ENCODE data around the gene MYO19.
"Not testable (repeated sequence)": the region's sequence is repeated elsewhere in the genome, so short reads cannot be mapped to it uniquely, and the experiment has no call there.

MYO19 gene

DNA sequence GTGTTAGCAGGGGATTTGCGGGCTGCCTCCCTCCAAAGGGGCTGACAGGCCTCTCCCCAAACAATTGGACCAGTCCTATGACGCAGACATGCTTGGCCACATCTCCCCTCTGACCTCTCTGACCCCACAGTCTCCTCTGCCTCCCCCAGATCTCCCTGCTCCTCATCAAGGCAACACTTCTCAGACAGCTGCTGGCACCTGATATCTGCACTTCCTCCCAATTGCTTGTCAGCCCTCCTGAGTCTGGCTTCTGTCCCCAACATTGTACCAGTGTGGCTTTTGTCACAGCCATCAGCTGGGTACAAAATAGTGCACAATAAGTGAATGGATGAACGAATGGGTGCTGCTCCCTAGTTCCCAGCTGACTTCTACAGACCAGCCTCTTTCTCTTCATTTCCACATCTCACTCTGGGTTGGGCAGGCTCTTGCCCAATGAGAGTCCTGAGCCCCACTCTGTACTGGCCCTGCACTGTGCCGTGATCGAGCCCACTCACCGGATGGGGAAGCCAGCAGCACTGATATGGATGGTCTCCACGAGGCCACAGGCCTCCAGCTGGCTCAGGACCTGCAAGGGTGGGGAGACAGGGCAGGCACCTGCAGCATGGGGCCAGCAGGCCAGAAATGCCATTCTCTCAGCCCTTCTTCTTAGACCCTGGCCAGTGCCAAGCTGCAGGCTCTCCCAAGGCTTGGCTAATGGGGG, 31.1 kb downstream of the MYO19 start:
- H3K4me3 ChIP-seq: no peak overlapping the region
- H3K27ac ChIP-seq: no peak overlapping the region

DNA sequence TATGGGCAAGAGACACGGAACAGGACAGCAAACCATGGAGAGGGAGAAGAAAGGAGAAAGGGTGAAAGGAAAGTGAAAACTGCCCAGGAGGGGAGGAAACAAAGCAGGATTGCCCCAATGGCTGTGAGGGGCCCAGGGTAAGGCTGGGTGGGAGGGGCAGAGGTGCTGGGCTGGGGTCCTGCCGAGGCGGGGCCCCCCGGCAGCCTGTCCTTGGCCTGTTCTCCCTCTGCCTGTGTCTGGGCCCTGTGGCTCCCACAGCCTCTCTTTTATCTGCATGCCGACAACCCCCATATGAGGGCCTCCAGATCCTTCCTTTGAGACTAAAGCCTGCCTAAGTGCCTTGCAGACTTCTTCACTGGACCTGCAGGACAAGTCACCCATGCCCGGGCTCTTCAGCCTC, 32.7 kb downstream of the MYO19 start:
- Histone ChIP-seq H3K27ac (no peak overlapping the region), H3K4me3 (no peak overlapping the region)

DNA sequence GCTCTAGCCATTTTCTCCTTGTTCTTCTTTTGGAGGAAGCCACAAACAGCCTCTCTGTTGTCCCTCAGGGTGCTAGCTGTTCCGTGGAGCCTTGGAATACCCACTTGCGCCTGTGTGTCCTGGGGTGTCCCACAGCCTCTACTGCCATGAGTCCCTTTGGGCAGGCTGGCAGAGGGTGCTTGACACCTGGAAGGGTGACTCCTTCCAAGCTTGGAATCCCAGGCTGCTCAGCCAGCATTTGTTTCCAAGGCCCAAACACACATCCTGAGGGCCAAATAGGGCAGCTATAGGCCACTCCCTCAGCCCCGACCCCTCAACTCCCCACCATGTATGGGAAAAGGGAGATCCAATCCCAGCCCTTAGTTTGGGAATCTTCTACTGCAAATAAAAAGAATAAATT, 33.3 kb downstream of the MYO19 start:
- Histone ChIP-seq H3K4me3 (no peak overlapping the region), H3K27ac (no peak overlapping the region)

DNA sequence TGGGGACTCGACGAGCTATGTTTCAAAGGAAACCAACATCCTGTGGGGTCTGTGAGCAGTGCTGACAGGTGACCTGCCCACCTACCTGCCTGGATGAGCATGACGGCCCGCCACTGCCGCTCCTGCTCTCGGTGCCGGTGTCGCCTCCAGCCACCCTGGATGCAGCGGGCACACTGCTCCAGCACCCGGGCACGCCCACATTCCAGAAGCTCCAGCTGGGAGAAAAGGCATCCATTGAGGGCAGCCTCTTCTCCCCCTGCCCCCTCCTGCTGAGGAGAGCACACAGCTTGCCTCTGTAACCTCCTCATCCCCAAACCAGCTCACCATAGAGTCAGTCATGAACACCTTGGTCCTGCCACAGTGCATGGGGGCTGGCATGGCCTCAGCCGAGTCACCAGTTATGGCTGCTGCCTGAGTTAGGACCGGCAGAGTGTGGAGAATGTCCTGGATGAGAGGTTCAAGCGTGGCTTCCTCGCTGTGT, 33.9 kb downstream of the MYO19 start:
- Histone ChIP-seq H3K27ac (no peak overlapping the region), H3K4me3 (no peak overlapping the region)

DNA sequence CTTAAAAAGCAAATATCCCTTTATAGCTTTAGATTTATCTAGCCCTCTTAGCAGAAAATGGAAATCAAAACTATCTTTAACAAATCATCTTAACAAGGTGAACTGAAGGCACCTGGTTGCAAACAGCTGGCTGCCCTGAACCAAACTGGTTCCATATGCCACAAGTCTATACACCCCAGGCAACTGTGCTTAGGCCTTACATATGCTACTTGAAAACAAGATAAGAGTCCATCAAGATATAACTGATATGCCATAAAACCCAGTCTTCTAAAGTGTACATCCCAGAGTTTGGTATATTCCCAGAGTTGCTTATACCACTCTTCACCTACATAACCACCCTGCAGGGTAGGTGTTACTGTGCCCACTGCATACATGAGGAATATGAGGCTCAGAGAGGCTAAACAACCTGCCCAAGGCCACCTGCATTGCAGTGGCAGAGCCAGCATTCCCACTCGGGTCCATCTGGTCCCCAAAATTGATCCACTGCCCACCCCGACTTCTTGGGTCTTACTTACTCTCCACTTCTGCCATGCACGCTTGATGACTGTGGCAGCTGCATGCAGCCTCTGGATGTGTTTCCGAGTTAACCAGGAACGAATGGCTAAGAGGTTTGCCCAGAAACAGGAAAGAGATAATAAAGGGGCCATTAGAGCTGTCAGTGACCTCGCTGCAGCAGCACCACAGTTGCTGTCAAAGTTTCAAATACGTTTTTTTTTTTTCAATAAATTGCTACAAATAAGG, 35.9 kb downstream of the MYO19 start:
- no peak overlapping the region for H3K4me3 ChIP-seq
- no peak overlapping the region for H3K27ac ChIP-seq

DNA sequence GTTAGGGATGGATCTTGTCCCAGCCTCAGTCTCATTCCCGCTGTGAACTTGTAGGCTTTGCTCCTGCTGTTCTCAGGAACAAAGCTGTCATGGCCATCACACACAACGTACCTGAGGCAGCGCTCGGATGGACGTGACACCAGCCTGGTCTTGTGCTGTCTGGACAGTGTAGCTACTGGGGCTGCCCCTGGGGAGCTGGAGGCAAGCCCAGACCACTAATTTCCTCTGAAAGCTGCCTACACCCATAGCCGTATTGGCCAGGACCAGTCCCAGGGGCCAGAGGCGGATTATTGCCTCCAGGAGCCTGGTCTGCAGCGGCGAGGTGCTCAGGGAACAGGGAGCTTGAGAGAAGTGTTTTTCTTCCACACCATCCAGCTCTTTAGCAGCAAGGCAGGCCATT, 36.5 kb downstream of the MYO19 start:
- H3K27ac ChIP-seq: no peak overlapping the region
- H3K4me3 ChIP-seq: no peak overlapping the region

DNA sequence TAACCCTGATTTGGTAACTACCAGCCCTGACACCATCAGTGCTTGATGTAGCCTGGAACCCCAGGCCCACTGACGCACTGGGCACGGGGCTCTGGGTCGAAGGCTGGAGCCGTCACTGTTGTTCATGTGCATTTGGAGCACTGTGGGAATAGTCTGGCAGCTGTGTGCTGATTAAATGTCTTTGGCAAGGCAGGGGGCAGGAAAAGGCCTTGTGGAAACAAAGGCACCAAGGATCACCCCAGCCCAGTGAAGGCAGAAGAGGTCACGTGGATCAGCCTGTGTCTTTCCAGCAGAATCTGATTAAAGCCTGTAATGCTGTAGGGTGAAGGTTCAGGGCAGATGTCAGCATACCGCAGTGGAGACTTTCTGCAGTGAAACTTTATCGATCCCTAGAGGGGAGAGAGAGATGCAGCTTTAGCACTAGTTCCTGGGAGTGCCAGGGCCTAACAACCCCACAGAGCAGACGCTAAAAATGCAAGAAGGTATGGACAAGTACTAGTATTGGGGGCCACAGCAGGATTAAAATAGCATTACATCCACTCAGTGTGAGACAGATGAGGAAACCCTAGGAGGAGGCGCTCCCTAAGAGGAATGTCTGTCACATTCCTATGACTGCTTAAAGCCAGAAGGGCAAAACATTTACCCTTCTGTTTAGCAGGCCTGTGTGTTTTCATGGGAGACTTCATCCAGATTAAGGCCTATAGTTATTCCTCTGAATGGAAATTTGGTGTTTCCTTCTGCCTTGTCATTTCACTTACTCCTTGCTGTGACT, 38.5 kb downstream of the MYO19 start:
- Histone ChIP-seq H3K27ac (no peak overlapping the region), H3K4me3 (no peak overlapping the region)

DNA sequence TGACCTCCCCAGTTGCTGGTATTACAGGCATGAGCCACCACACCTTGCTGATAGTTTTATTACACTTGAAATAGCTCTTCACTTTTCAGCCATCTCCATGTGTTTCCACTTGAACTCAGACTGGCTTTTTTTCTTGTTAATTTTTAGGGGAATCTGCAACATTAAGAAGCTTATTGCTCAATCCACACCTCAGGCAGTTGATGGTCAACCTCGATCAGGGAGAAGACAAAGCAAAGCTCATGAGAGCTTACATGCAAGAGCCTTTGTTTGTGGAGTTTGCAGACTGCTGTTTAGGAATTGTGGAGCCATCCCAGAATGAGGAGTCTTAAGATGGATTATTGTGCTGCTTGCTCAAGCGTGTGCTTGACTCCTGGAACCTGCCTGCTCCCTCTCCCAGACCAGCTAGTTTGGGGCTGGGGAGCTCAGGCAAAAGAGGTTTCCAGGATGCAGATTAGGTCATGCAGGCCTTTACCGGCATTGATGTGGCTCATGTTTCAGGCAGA, 39.5 kb downstream of the MYO19 start:
- Histone ChIP-seq H3K27ac (no peak overlapping the region), H3K4me3 (no peak overlapping the region)

DNA sequence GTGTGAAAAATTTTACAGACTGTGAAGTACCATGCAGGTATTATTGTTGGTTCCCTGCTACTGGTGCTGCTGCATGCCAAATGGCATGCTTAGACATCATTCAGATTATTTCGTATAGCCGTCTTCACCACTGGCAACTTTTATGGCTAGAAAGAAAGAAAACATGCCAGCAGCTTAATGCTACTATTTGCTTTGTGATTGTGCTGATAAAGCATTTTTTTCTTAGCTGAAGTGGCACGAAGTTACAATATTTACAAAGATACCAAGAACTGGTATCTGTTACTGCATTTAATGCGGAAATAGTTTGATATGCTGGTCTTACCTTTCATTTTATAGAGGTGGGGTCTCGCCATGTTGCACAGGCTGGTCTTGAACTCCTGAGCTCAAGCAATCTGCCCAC, 40.0 kb downstream of the MYO19 start:
- no peak overlapping the region for H3K27ac ChIP-seq
- no peak overlapping the region for H3K4me3 ChIP-seq

DNA sequence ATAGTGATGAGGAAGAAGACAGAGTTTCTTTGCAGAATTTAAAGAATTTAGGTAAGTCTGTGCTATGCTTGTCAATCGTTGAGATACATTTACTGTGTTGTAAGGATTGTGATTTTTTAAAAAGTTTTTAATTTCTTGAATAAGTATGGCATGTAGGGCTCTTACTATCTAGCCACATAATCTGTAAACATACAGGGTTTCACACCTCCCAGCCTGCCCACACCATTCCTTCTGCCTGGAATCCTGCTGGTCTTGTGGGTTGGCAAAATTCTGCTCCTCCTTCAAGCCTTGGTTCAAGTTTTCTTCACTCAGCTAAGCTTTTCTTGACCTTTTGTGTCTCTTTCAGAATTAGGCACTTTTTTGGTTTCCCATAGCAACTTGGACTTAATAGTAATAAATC, 40.7 kb downstream of the MYO19 start:
- no peak overlapping the region for H3K27ac ChIP-seq
- H3K4me3 ChIP-seq: no peak overlapping the region

DNA sequence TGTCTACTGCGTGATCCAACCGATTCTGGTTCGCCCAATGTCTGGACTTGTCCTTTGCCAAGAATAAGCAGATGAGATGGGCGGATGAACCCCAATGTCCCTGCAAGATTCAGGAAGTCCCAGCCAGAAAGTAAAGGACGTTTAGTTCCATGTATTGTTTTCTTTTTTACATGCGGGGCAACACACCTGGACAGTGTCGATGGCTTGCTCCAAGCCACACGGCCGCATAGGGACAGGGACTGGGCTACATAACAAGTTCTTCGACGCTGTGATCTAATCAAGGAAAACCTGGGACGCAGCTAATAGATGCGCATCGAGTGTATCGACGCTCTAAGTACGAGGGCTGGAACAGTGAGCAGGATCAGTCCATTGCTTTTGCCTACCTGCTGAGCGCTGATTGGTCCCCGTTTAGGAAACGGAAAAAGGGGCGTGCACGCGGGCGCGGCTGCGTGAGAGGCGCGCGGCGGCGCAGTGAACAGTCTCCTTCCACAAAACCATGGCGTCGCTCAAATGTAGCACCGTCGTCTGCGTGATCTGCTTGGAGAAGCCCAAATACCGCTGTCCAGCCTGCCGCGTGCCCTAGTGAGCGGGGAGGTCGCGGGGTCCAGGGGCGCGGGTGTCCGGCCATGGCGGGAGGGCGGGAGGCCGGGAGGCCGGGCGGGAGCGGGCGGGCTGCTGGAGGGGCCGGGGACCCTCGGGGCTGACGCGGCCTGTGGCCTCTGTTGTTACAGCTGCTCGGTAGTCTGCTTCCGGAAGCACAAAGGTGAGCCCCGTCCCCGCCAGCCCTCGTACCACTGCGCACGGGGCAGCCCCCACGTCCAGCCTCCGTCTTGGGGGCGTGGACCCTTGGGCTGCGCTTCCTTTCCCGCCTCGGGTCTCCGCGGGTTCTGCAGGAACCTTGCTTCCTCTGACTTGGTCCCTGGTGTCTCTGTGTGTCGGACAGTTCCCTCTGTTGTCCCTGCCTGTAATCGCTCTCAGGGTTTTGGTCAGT, 48.2 kb downstream of the MYO19 start, which contains the start of gene ZNHIT3:
Gene ZNHIT3, plus strand, starts transcription at position 478 of the 991 bp plus-strand sequence. Its CDS starts 19 bp downstream, at position 497.
- Histone ChIP-seq H3K4me3 (peak within 1 kb of the TSS; percentile 78 to 95 (median 91)), H3K27ac (peak within 1 kb of the TSS; percentile 48 to 95 (median 88))

DNA sequence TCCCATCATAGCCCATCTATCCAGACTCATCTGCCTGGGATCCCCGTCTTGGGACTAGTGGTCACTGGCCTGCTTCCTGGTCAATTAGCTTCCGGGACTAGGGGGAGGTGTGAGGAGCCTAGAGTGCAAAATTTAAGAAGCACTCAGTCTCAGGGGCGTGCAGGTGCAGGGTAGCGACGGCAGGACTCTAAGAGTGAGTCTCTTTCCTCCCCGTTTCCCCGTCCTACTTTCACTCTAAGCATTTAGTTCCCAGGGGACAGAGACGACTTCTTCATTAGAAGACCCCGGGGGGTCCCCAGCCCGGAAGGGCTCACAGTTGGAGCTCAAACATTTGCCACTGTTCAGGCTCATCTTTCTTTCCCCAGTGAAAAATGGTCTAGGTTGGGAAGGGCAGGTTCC, 48.9 kb downstream of the MYO19 start:
- peak overlapping the region; percentile 78 to 95 (median 91) for H3K4me3 ChIP-seq
- peak overlapping the region in 16 of 21 experiments; percentile 32 to 95 (median 86) for H3K27ac ChIP-seq

DNA sequence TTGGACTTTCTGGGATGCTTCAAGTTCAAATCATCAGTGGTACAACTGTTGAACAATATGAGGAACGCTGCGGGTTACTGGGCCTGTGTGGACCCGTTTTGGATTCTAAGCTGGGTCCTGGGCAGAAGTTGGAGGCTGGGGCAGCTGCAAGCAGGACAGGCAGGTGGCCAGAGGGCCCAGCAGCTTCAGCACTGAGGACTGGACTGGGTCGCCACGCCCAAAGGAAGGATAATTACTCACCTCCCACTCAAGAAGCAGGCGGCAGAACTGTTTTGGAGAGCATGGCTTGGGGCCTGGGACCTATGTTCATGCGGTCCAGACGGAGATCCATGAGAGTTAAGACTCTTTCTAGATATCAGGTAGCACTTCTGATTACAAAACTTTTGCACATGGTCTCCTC, 49.6 kb downstream of the MYO19 start:
- no peak overlapping the region for H3K27ac ChIP-seq

DNA sequence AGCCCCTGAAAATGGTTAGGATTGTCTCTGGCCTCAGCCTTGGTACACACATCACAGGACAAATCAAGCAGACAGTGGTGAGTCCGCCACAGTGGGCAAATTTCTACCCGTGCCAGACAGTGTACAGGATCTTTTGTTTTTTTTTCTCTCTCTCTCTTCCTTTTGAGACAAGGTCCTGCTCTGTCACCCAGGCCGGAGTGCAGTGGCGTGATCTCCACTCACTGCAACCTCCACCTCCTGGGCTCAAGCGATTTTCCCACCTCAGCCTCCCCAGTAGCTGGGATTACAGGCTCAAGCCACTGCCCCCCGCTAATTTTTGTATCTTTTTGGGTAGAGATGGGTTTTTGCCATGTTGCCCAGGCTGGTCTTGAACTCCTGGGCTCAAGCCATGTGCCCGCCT, 50.6 kb downstream of the MYO19 start:
- H3K4me3 ChIP-seq, H3K27ac ChIP-seq: not testable (repeated sequence)

More for the DNA sequence above, 49.6 kb downstream of the MYO19 start:
- H3K4me3 ChIP-seq: no peak overlapping the region

DNA sequence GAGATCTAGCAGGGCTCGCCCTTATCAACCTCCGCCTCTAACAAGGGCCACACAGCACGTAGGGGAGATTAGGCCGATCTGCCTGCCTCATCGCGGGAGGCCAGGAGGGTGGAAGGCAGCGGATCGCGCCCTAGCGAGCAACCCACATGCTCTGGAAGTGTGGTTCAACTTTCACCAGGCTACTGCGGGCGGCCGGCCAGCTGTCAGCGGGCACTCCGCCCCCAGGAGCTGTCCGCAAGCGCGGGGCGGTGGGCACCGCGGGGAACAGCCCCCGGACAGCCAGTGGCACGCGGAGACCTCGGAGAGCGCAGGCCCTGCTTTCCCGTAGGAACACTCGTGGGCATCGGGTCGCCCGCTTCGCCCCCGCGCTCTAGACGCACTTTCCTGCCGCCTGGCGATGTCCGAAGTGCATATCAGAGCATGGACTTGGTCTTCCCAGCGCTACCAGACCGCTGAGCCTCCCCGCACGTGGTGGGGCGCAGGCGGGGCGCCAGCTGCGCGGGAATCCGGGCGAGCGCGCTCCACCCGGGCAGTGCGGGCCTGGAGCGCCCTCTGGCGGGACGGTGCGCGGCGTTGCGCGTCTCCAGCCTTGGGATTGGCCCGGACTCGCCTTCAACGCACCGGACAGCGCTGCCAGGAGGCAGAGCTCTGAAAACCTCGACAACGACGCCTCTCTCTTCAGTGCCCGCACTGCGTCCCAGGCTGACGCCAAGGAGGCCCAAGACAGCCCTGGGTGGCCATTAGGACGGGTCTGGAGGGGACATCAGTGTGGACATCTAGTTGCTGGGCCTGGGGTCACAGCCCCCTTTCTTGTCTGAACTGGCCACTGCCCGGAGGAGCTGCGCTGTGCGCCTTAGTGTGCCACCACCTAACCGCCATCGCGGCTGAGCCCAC, 51.8 kb downstream of the MYO19 start:
- Histone ChIP-seq H3K27ac (peak overlapping the region in 1 of 21 experiments; percentile 11), H3K4me3 (peak overlapping the region; percentile 7 to 40 (median 18))

DNA sequence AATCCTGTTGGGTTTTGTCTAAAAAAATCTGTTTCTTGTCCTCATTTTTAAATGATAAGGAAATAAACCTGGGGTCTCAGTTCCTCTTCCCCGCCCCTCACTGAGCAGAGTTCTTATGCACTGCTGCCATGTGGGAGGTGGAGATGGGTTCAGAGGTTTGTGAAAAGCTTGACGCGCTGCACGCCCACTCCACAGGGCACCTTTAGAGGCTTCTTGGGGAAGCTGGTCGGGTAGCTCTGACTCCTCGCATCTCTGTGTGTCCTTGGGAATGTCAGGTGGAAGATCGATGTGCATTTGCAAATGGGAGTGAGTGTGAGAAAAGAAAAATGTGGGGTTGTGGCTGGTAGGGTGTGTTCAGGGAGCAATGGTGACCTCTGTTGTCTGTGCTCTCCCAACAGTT, 52.8 kb downstream of the MYO19 start:
- H3K4me3 ChIP-seq: no peak overlapping the region
- H3K27ac ChIP-seq: no peak overlapping the region

DNA sequence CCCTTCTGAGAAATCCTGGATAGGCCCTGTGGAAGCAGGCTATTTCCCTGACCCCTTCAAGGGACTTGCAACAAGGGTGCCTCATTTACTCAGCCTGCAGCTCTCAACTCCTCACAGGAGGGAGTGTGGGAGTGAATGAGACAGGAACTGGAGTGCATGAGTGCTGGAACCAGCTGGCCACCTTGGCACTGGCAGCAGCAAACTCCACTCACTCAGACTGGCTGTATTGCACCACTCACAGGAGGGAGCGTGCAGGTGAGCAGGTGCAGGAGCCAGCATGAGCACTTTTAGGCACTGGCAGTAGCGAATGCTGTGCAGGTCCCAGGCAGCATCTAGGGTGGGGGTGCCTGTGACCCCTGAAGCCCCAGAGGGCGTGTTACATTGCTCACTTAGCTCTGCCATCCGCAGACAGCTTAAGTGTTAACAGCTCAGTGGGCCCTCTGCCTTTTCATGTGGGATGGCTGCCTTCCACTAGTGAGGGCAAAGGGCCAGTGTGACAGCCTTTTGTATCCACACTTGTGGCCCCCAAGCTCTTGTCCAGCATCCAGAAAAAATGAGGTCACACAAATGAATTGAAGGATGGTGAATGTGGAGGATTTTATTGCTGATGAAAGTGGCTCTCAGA, 59.2 kb downstream of the MYO19 start:
- H3K27ac ChIP-seq: no peak overlapping the region

DNA sequence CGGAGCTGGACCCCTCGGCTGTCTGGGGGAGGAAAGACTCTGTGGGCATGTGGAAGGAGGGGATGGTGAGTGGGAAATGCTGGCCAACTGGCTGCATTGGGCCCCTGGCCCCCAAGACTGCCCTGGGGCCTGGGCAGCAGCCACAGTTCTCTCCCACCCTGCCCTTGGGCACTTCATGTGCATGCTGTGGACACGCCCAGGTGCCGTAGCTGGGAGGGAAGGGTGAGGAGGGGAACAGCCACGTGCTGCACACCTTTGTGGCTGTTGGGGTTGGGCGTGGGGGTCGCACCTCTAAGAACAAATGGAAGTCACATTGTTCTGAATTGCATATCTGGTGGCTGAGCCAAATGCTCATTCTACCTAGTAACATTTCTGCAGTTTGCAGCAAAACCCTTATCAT, 60.1 kb downstream of the MYO19 start:
- H3K27ac ChIP-seq: no peak overlapping the region
- H3K4me3 ChIP-seq: no peak overlapping the region

More for the DNA sequence above, 59.2 kb downstream of the MYO19 start:
- no peak overlapping the region for H3K4me3 ChIP-seq
